H1 (cell line): ENCODE measurements around the gene SHC3. TPM values are rescaled to one million over a fixed set of nuclear protein-coding genes. Genes with fewer than 3 reads are reported as not detected.

Experiments
- CTCF ChIA-PET: fragments of 300-600 bp; sonication (Branson Sonifier 250); formaldehyde crosslinking; loops from one replicate; lab custom pipeline; 2021; ENCODE audit not compliant: partially characterized antibody; lab: Charles Lee
- POLR2A ChIA-PET: fragments of 300-600 bp; sonication (Branson Sonifier 250); formaldehyde crosslinking; loops from one replicate; lab custom pipeline; 2021; ENCODE audit warnings: inconsistent platforms; ENCODE audit not compliant: partially characterized antibody; lab: Charles Lee
- DNase-seq, 2 experiments: peaks; one replicate each; pipeline versions ENCODE4 v3.0.0 to v3.0.0-alpha.2; 2010 to 2022; ENCODE audit warnings: low spot score in 2 of 2, low read depth in 1 of 2, mixed read lengths in 1 of 2
- FAIRE-seq: peaks from 2 replicates; lab custom pipeline; 2011; peaks lifted over from hg19 to GRCh38; lab: Jason Lieb, UNC
- H2AFZ ChIP-seq: 2 replicates; pipeline ENCODE4 v1.8.1; 2012; ENCODE audit warnings: low read length, inconsistent platforms
- H2AK5ac ChIP-seq: 2 replicates; pipeline ENCODE4 v1.6.1; 2013; ENCODE audit warnings: low read depth, low read length
- H2BK120ac ChIP-seq: replicated peaks from 2 replicates; pipeline ENCODE3; 2013; ENCODE audit warnings: low read depth, low read length, inconsistent platforms
- H2BK12ac ChIP-seq: 2 replicates; pipeline ENCODE4 v1.6.1; 2013; ENCODE audit warnings: low read depth, low read length
- H2BK15ac ChIP-seq: 2 replicates; pipeline ENCODE4 v1.6.1; 2013; ENCODE audit warnings: low read length
- H2BK20ac ChIP-seq: 2 replicates; pipeline ENCODE4 v1.6.1; 2013; ENCODE audit warnings: low read length
- H2BK5ac ChIP-seq: 2 replicates; pipeline ENCODE4 v1.6.1; 2013; ENCODE audit warnings: low read depth, low read length
- H3K14ac ChIP-seq: 2 replicates; pipeline ENCODE4 v1.6.1; 2013; ENCODE audit warnings: inconsistent platforms; ENCODE audit not compliant: insufficient read length
- H3K18ac ChIP-seq: 2 replicates; pipeline ENCODE4 v1.6.1; 2013; ENCODE audit warnings: low read length; ENCODE audit errors: extremely low read depth
- H3K23ac ChIP-seq: 2 replicates; pipeline ENCODE4 v1.6.1; 2013; ENCODE audit warnings: inconsistent platforms; ENCODE audit not compliant: insufficient read length
- H3K23me2 ChIP-seq: 2 replicates; pipeline ENCODE4 v1.6.1; 2013; ENCODE audit warnings: low read depth, low read length
- H3K27ac ChIP-seq: 2 replicates; pipeline ENCODE4 v1.6.1; 2011; ENCODE audit warnings: low read depth, low read length, inconsistent platforms
- H3K27me3 ChIP-seq, 4 experiments: replicated peaks in 1 of 4; 1 replicate in 1 of 4; 2 replicates in 3 of 4; pipeline versions ENCODE4 v1.6.1 to v1.8.1; 2011 to 2013; ENCODE audit warnings: low read length in 3 of 4, mild to moderate bottlenecking in 3 of 4, inconsistent platforms in 2 of 4, mixed read lengths in 2 of 4, moderate library complexity in 1 of 4; ENCODE audit not compliant: control insufficient read depth in 3 of 4, insufficient read depth in 3 of 4; ENCODE audit errors: extremely low read depth in 1 of 4
- H3K36me3 ChIP-seq, 4 experiments: 2 replicates each; pipeline versions ENCODE4 v1.6.1 to v1.8.1; 2011 to 2013; ENCODE audit warnings: mild to moderate bottlenecking in 4 of 4, low read length in 3 of 4, moderate library complexity in 2 of 4, control low read depth in 1 of 4, inconsistent platforms in 1 of 4; ENCODE audit not compliant: insufficient read depth in 4 of 4, control insufficient read depth in 2 of 4
- H3K4ac ChIP-seq: replicated peaks from 2 replicates; pipeline ENCODE3; 2013; ENCODE audit warnings: low read length, low read depth, mixed read lengths, inconsistent platforms; ENCODE audit not compliant: insufficient read length
- H3K4me1 ChIP-seq, 4 experiments: replicated peaks in 1 of 4; 1 replicate in 1 of 4; 2 replicates in 3 of 4; pipeline versions ENCODE4 v1.6.1 to v1.8.1; 2011 to 2013; ENCODE audit warnings: low read length in 3 of 4, inconsistent platforms in 2 of 4, mixed read lengths in 1 of 4; ENCODE audit not compliant: insufficient read depth in 4 of 4, control insufficient read depth in 3 of 4
- H3K4me2 ChIP-seq, 2 experiments: 2 replicates each; pipeline versions ENCODE4 v1.6.1 to v1.8.1; 2011 to 2013; ENCODE audit warnings: low read depth in 2 of 2, low read length in 2 of 2, control low read depth in 1 of 2, inconsistent platforms in 1 of 2, mild to moderate bottlenecking in 1 of 2; ENCODE audit not compliant: insufficient read depth in 1 of 2
- H3K4me3 ChIP-seq, 4 experiments: fragments of 200-600, 300-600 bp in 1 of 4; sonication (generic), shearing (Covaris generic), sonication (Bioruptor Twin) in 1 of 4; 2 replicates each; pipeline versions ENCODE4 v1.5.1 to v1.8.1; 2011 to 2016; ENCODE audit warnings: low read length in 4 of 4, low read depth in 3 of 4, control low read depth in 2 of 4, inconsistent platforms in 2 of 4, mild to moderate bottlenecking in 2 of 4, mixed read lengths in 1 of 4, moderate library complexity in 1 of 4; ENCODE audit not compliant: insufficient read depth in 2 of 4; ENCODE audit errors: extremely low read depth in 1 of 4
- H3K56ac ChIP-seq: replicated peaks from 2 replicates; pipeline ENCODE3; 2013; ENCODE audit warnings: low read depth, mild to moderate bottlenecking, mixed read lengths, low read length, inconsistent platforms; ENCODE audit not compliant: insufficient read length
- H3K79me1 ChIP-seq: 2 replicates; pipeline ENCODE4 v1.6.1; 2013; ENCODE audit warnings: low read depth, low read length, control low read depth
- H3K79me2 ChIP-seq, 2 experiments: 2 replicates each; pipeline versions ENCODE4 v1.6.1 to v1.8.1; 2012 to 2013; ENCODE audit warnings: low read length in 2 of 2, mild to moderate bottlenecking in 2 of 2, inconsistent platforms in 1 of 2; ENCODE audit not compliant: insufficient read depth in 2 of 2, control insufficient read depth in 1 of 2
- H3K9ac ChIP-seq, 4 experiments: replicated peaks in 1 of 4; 1 replicate in 1 of 4; 2 replicates in 3 of 4; pipeline versions ENCODE4 v1.6.1 to v1.8.1; 2011 to 2013; ENCODE audit warnings: low read depth in 3 of 4, low read length in 3 of 4, control low read depth in 2 of 4, mild to moderate bottlenecking in 2 of 4, moderate library complexity in 2 of 4, inconsistent platforms in 1 of 4; ENCODE audit errors: extremely low read depth in 1 of 4
- H3K9me3 ChIP-seq, 2 experiments: 2 replicates each; pipeline versions ENCODE4 v1.6.1 to v1.8.1; 2012 to 2013; ENCODE audit warnings: mild to moderate bottlenecking in 2 of 2, moderate library complexity in 2 of 2, control low read depth in 1 of 2, inconsistent platforms in 1 of 2, low read depth in 1 of 2, low read length in 1 of 2, mixed read lengths in 1 of 2; ENCODE audit not compliant: insufficient read depth in 2 of 2
- H4K20me1 ChIP-seq, 2 experiments: replicated peaks in 1 of 2; 2 replicates each; pipeline versions ENCODE3 to v1.8.1; 2011 to 2013; ENCODE audit warnings: inconsistent platforms in 2 of 2, low read length in 2 of 2, mild to moderate bottlenecking in 1 of 2; ENCODE audit not compliant: insufficient read depth in 2 of 2, control insufficient read depth in 1 of 2
- H4K5ac ChIP-seq: 2 replicates; pipeline ENCODE4 v1.6.1; 2013; ENCODE audit warnings: low read length, low read depth, mixed read lengths, inconsistent platforms; ENCODE audit not compliant: insufficient read length
- H4K8ac ChIP-seq: 2 replicates; pipeline ENCODE4 v1.8.0; 2013; ENCODE audit warnings: mild to moderate bottlenecking, moderate library complexity, low read length, inconsistent platforms; ENCODE audit not compliant: insufficient read depth; ENCODE audit errors: extremely low read depth
- H4K91ac ChIP-seq: replicated peaks from 2 replicates; pipeline ENCODE3; 2013; ENCODE audit warnings: low read length, mixed read lengths, inconsistent platforms; ENCODE audit not compliant: insufficient read length
- GABPA ChIP-seq: IDR thresholded peaks from 2 replicates; pipeline ENCODE4 v1.6.1; 2011; ENCODE audit warnings: mild to moderate bottlenecking, low read length, moderate library complexity, borderline replicate concordance; ENCODE audit not compliant: insufficient read depth
- HDAC6 ChIP-seq: IDR thresholded peaks from one replicate; pipeline ENCODE4 v1.7.1; 2012; ENCODE audit warnings: low read depth, mild to moderate bottlenecking, inconsistent platforms, low read length, moderate library complexity
- JUN ChIP-seq: IDR thresholded peaks from 2 replicates; pipeline ENCODE4 v1.6.1; 2011; ENCODE audit warnings: low read depth, mild to moderate bottlenecking, improper control_type of control experiment, low read length
- KDM5A ChIP-seq: fragments of 200-600 bp; IDR thresholded peaks from 2 replicates; pipeline ENCODE4 v1.7.1; 2012; ENCODE audit warnings: mild to moderate bottlenecking, low read length, inconsistent platforms, mixed read lengths
- MAFK ChIP-seq: IDR thresholded peaks from 2 replicates; pipeline ENCODE4 v1.6.1; 2012; ENCODE audit warnings: low read depth, mild to moderate bottlenecking, improper control_type of control experiment, low read length
- NANOG ChIP-seq: IDR thresholded peaks from 2 replicates; pipeline ENCODE4 v1.6.1; 2011; ENCODE audit warnings: low read length, low read depth, mild to moderate bottlenecking, inconsistent platforms; ENCODE audit not compliant: insufficient read depth, poor library complexity, severe bottlenecking
- POU5F1 ChIP-seq: IDR thresholded peaks from 2 replicates; pipeline ENCODE4 v1.6.1; 2011; ENCODE audit warnings: low read depth, mild to moderate bottlenecking, low read length, moderate library complexity
- SIRT6 ChIP-seq: IDR thresholded peaks from one replicate; pipeline ENCODE4 v1.7.1; 2012; ENCODE audit warnings: low read length, inconsistent platforms
- TAF7 ChIP-seq: optimal IDR thresholded peaks from 2 replicates; pipeline ENCODE3; 2011; ENCODE audit warnings: low read depth, mild to moderate bottlenecking, inconsistent platforms, low read length, moderate library complexity, borderline replicate concordance
- TCF12 ChIP-seq: IDR thresholded peaks from 2 replicates; pipeline ENCODE4 v1.6.1; 2011; ENCODE audit warnings: low read depth, mild to moderate bottlenecking, low read length
- whole genome bisulfite sequencing, 2 experiments: shearing (Covaris generic) in 1 of 2; methylation state at CpG; one replicate each; pipeline versions ENCODE4 v1.1.6 to v1.1.7; 2013 to 2015; ENCODE audit warnings: low lambda C conversion rate in 2 of 2, mixed read lengths in 2 of 2, inconsistent platforms in 1 of 2, low coverage in 1 of 2, missing lambda C conversion rate in 1 of 2; ENCODE audit not compliant: insufficient replicate concordance in 2 of 2, insufficient coverage in 1 of 2, insufficient read length in 1 of 2; ENCODE audit errors: extremely low coverage in 1 of 2, missing lambda C conversion rate in 1 of 2; 5-methylcytosine and 5-hydroxymethylcytosine counted together
- polyA plus RNA-seq, 7 experiments: library from polyadenylated mRNA; depleted of rRNA in 3 of 7; stranded (reverse) in 5 of 7; unstranded in 2 of 7; fragments of >200 nt in 5 of 7; fragments of 200-250 nt in 2 of 7; gene quantifications; 1 replicate in 5 of 7; 2 replicates in 1 of 7; 4 replicates in 1 of 7; pipeline versions ENCODE4 v1.2.1 to v1.2.3, GENCODE V29; 2011 to 2013; ENCODE audit warnings: missing spikeins in 2 of 7, mixed read lengths in 2 of 7
- total RNA-seq: library from RNA; stranded (reverse); fragmentation: NEBNext Ultra II Directional; extraction: Animal tissue kit (Norgen Biotek cat#: 25700); gene quantifications from 2 replicates; pipeline ENCODE4 v1.2.1, GENCODE V29; 2021

Gene SHC3
- total and polyA plus RNA-seq, 2 of the 8 experiments (the other 6 are each of a cell fraction or from before 2014, with no cell fraction given), result 1.4 to 7.1 TPM

DNA sequence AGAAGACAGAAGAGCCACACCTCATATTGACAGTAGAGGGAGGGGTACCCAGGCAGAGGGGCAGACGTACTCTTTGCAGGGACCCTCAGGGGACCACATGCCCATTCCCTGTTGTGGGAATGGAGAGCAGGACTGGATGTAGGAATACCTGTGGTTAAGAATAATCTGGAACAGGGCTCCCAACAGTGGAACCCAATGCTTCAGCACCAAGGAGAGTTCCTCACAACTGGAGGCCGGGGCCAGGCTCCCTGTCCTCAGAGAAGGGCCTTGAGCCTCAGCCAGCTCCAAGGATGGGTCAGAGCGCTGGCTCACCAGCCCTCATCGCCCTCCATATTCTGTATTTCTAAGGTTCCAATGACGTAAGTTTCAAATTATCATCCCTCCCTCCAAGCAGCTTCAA is 7.4 kb upstream of the SHC3 start:
- Histone ChIP-seq H3K27ac (no peak overlapping the region), H3K18ac (no peak overlapping the region), H3K9me3 (no peaks in the 10 kb centered on the region), H4K8ac (no peak overlapping the region), H3K4me1 (no peaks in the 10 kb centered on the region), H4K20me1 (no peaks in the 10 kb centered on the region), H2BK12ac (no peak overlapping the region), H2BK20ac (no peak overlapping the region), H4K91ac (no peak overlapping the region), H2BK15ac (no peak overlapping the region), H3K4ac (no peak overlapping the region), H3K79me1 (no peaks in the 10 kb centered on the region), H4K5ac (no peak overlapping the region), H3K4me2 (no peak overlapping the region), H3K4me3 (no peak overlapping the region), H3K23ac (no peak overlapping the region), H3K9ac (no peak overlapping the region), H2AFZ (no peak overlapping the region), H2BK120ac (no peak overlapping the region), H3K56ac (no peak overlapping the region), H3K79me2 (no peaks in the 10 kb centered on the region), H2BK5ac (no peak overlapping the region), H2AK5ac (no peak overlapping the region), H3K27me3 (no peaks in the 10 kb centered on the region), H3K14ac (no peak overlapping the region), H3K36me3 (no peaks in the 10 kb centered on the region), H3K23me2 (no peaks in the 10 kb centered on the region)
- DNase-seq (no peak), FAIRE-seq (no peak)
- ChIA-PET CTCF (interaction anchor here (1.1 kb wide), 1 partner anchor 9 kb away, joined by 6 read pairs; no protein-coding TSS in a partner anchor), POLR2A (interaction anchor here (0.9 kb wide), 1 partner anchor 124 kb away, joined by 3 read pairs; no protein-coding TSS in a partner anchor)
- WGBS, 2 experiments, result 88% methylated on average over 5 of the region's 5 CpGs; no CpG with 5 or more reads in 1 of the 2 experiments
- TF ChIP-seq TAF7 (no peak), POU5F1 (no peak), HDAC6 (no peak), GABPA (no peak), MAFK (no peak), TCF12 (no peak), JUN (no peak), SIRT6 (no peak), NANOG (no peak), KDM5A (no peak)
